Hepatocyte (in vitro differentiated cells): ENCODE results near the gene AANAT. TPM values are rescaled to one million over a fixed set of nuclear protein-coding genes. Genes with fewer than 3 reads are reported as not detected.

Experiments used
- DNase-seq: peaks from one replicate; pipeline ENCODE4 v3.0.0-alpha.2; 2016; ENCODE audit warnings: low spot score
- H2AFZ ChIP-seq: fragments of 200-600 bp; sonication (generic); 2 replicates; pipeline ENCODE4 v1.6.0; 2016; ENCODE audit warnings: antibody characterized with exemption, mild to moderate bottlenecking
- H3K27ac ChIP-seq: fragments of 200-600 bp; sonication (generic); 2 replicates; pipeline ENCODE4 v1.5.1; 2016; ENCODE audit warnings: mild to moderate bottlenecking
- H3K27me3 ChIP-seq: fragments of 200-600 bp; sonication (generic); 2 replicates; pipeline ENCODE4 v1.6.1; 2016
- H3K36me3 ChIP-seq: fragments of 200-600 bp; sonication (generic); replicated peaks from 2 replicates; pipeline ENCODE4 v1.5.1; 2016; ENCODE audit warnings: low read depth; ENCODE audit not compliant: insufficient read depth
- H3K4me1 ChIP-seq: fragments of 200-600 bp; sonication (generic); 2 replicates; pipeline ENCODE4 v1.5.1; 2016; ENCODE audit warnings: mild to moderate bottlenecking, moderate library complexity; ENCODE audit not compliant: insufficient read depth
- H3K4me2 ChIP-seq: fragments of 200-600 bp; sonication (generic); 2 replicates; pipeline ENCODE4 v1.6.0; 2016
- H3K4me3 ChIP-seq: fragments of 200-600 bp; sonication (generic); 2 replicates; pipeline ENCODE4 v1.5.1; 2016; ENCODE audit warnings: mild to moderate bottlenecking
- H3K79me2 ChIP-seq: fragments of 200-600 bp; sonication (generic); 2 replicates; pipeline ENCODE4 v1.6.0; 2017; ENCODE audit warnings: mild to moderate bottlenecking
- H3K9me2 ChIP-seq: fragments of 200-600 bp; sonication (generic); replicated peaks from 2 replicates; pipeline ENCODE4 v1.6.0; 2017; ENCODE audit warnings: mild to moderate bottlenecking; ENCODE audit not compliant: insufficient read depth
- H3K9me3 ChIP-seq: fragments of 200-600 bp; sonication (generic); 2 replicates; pipeline ENCODE4 v1.5.1; 2016; ENCODE audit warnings: low read depth, mild to moderate bottlenecking
- H4K20me1 ChIP-seq: fragments of 200-600 bp; sonication (generic); 2 replicates; pipeline ENCODE4 v1.6.0; 2016; ENCODE audit warnings: mild to moderate bottlenecking; ENCODE audit not compliant: insufficient read depth, poor library complexity, severe bottlenecking
- EZH2 ChIP-seq: fragments of 200-600 bp; sonication (generic); IDR thresholded peaks from 2 replicates; pipeline ENCODE4 v1.6.1; 2016; ENCODE audit warnings: antibody characterized with exemption, mild to moderate bottlenecking, borderline replicate concordance
- EZH2phosphoT487 ChIP-seq: fragments of 200-600 bp; sonication (generic); IDR thresholded peaks from one replicate; pipeline ENCODE4 v1.6.1; 2018; ENCODE audit warnings: antibody characterized with exemption, mild to moderate bottlenecking, low read depth, moderate library complexity; ENCODE audit not compliant: unreplicated experiment, severe bottlenecking
- WGBS: methylation state at CpG from one replicate; pipeline ENCODE4 v1.1.6; 2016; ENCODE audit warnings: low lambda C conversion rate; ENCODE audit errors: missing lambda C conversion rate; 5-methylcytosine and 5-hydroxymethylcytosine counted together
- polyA plus RNA-seq: library from polyadenylated mRNA; unstranded; fragments of >200 nt; fragmentation: Nextera tagmentation; extraction: Ambion mirVana; gene quantifications from 2 replicates; pipeline ENCODE4 v1.2.1, GENCODE V29; 2016
- total RNA-seq: library from RNA; depleted of rRNA; stranded (reverse); fragments of >200 nt; gene quantifications from 2 replicates; pipeline ENCODE4 v1.2.3, GENCODE V29; 2014
- TF ChIP-seq, protein P1 (sequence below): fragments of 200-600 bp; sonication (generic); IDR thresholded peaks from 2 replicates; pipeline ENCODE4 v1.5.1; 2016; ENCODE audit warnings: antibody characterized with exemption, mild to moderate bottlenecking; ENCODE audit not compliant: poor library complexity

AANAT gene
- total and polyA plus RNA-seq, 2 experiments from 2014 or later, result not detected

DNA sequence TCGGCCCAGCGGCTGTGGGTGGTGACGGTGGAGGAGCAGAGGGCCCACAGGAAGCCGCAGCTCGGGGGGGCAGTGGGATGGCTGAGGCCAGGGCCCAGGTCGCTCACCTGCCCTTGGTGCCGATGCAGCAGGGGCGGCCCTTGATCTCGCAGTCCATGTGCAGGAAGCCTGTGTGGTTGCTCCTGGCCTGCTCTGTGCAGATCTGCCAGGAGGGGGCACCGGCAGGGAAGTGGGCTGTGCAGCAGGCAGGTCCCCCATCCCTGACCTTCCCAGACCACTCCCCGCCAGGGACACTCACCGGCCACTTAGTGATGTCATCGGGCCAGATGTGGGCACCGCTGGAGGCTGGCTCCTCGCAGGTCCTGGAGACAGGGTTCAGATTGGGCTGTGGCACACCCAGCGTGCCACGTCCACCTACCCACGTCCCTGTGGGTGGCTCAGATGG is 6.2 kb downstream of the AANAT start:
- Histone ChIP-seq H3K4me2 (no peak overlapping the region), H3K27ac (no peak overlapping the region), H3K36me3 (no peaks in the 10 kb centered on the region), H3K9me3 (no peaks in the 10 kb centered on the region), H3K4me1 (no peaks in the 10 kb centered on the region), H3K9me2 (no peaks in the 10 kb centered on the region), H3K4me3 (no peak overlapping the region), H4K20me1 (no peaks in the 10 kb centered on the region), H3K79me2 (no peaks in the 10 kb centered on the region), H3K27me3 (no peaks in the 10 kb centered on the region), H2AFZ (no peak overlapping the region)
- no peak for DNase-seq
- WGBS, result 86% methylated on average over 18 of the region's 18 CpGs
- TF ChIP-seq, protein P1, sequence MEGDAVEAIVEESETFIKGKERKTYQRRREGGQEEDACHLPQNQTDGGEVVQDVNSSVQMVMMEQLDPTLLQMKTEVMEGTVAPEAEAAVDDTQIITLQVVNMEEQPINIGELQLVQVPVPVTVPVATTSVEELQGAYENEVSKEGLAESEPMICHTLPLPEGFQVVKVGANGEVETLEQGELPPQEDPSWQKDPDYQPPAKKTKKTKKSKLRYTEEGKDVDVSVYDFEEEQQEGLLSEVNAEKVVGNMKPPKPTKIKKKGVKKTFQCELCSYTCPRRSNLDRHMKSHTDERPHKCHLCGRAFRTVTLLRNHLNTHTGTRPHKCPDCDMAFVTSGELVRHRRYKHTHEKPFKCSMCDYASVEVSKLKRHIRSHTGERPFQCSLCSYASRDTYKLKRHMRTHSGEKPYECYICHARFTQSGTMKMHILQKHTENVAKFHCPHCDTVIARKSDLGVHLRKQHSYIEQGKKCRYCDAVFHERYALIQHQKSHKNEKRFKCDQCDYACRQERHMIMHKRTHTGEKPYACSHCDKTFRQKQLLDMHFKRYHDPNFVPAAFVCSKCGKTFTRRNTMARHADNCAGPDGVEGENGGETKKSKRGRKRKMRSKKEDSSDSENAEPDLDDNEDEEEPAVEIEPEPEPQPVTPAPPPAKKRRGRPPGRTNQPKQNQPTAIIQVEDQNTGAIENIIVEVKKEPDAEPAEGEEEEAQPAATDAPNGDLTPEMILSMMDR, result peak; percentile 16
- TF ChIP-seq EZH2phosphoT487, result no peak

- Histone ChIP-seq H3K4me2 (no peak overlapping the region), H3K36me3 (no peaks in the 10 kb centered on the region), H3K79me2 (no peaks in the 10 kb centered on the region), H4K20me1 (no peaks in the 10 kb centered on the region), H3K9me3 (no peaks in the 10 kb centered on the region), H3K9me2 (no peaks in the 10 kb centered on the region), H3K27me3 (no peaks in the 10 kb centered on the region), H3K4me1 (no peaks in the 10 kb centered on the region), H3K27ac (no peak overlapping the region), H2AFZ (no peak overlapping the region), H3K4me3 (no peak overlapping the region)
- WGBS, result 96% methylated on average over 10 of the region's 14 CpGs
- TF ChIP-seq EZH2phosphoT487 (no peak), EZH2 (no peak)
- TF ChIP-seq, protein P1, result no peak
- DNase-seq, result no peak
Measured at GRCh38 chr17:76474238-76474637, 6.8 kb downstream of the AANAT start.

DNA sequence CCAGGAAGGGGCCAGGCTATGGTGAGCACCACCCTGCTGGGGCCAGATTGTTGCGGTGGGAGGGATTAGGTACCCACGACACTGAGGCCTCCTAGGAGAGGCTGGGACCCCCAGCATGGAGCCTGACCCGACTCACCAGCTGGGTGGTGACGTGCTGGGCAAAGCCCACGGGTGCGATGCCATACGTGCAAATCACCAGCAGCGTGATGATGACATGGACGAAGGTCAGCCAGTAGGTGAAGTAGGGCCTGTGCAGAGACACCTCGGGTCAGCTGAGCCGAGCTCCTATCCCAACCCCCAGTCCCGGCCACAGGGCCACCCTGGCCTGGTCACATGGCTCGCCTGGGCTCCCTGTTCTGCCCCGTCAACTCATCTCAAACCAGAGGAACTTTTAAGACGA is 7.5 kb downstream of the AANAT start:
- Histone ChIP-seq H3K36me3 (no peaks in the 10 kb centered on the region), H3K4me2 (no peak overlapping the region), H3K27me3 (no peaks in the 10 kb centered on the region), H3K4me1 (no peaks in the 10 kb centered on the region), H3K4me3 (no peak overlapping the region), H3K9me2 (no peaks in the 10 kb centered on the region), H3K79me2 (no peaks in the 10 kb centered on the region), H3K27ac (no peak overlapping the region), H3K9me3 (no peaks in the 10 kb centered on the region), H4K20me1 (no peaks in the 10 kb centered on the region), H2AFZ (no peak overlapping the region)
- 93% methylated on average over 15 of the region's 15 CpGs for WGBS
- TF ChIP-seq, protein P1, result no peak
- TF ChIP-seq EZH2phosphoT487, result no peak
- DNase-seq, result no peak

DNA sequence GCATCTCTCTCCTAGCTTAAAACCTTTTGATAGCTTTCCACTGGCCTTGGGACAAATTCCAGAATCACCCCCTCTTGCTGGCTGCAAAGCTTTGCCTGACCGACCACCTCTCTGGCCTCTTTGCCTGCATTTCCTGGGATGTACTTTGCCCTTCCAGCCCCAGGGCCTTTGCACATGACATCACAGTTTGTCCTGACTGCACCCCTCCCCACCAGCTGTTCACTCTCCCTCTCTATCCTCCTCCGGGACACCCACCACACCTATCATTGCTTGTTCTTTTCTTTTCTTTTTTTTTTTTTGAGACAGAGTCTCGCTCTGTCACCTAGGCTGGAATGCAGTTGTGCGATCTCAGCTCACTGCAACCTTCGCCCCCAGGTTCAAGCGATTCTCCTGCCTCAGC is 7.9 kb downstream of the AANAT start:
- WGBS, result 91% methylated on average over 6 of the region's 6 CpGs

More for the DNA sequence above, 7.9 kb downstream of the AANAT start:
- DNase-seq, result no peak
- no peaks in the 10 kb centered on the region for H3K9me3 ChIP-seq
- no peaks in the 10 kb centered on the region for H3K79me2 ChIP-seq
- H2AFZ ChIP-seq, result no peak overlapping the region
- H3K4me1 ChIP-seq, result no peaks in the 10 kb centered on the region
- H4K20me1 ChIP-seq, result no peaks in the 10 kb centered on the region
- H3K4me2 ChIP-seq, result no peak overlapping the region
- TF ChIP-seq EZH2phosphoT487, result no peak
- no peak for TF ChIP-seq EZH2
- TF ChIP-seq, protein P1, result no peak
- H3K9me2 ChIP-seq, result no peaks in the 10 kb centered on the region
- no peak overlapping the region for H3K4me3 ChIP-seq
- H3K36me3 ChIP-seq, result no peaks in the 10 kb centered on the region
- no peak overlapping the region for H3K27ac ChIP-seq
- no peaks in the 10 kb centered on the region for H3K27me3 ChIP-seq
